AG04450 (cell line): ENCODE measurements around the gene CCDC69. TPM values are rescaled to one million over a fixed set of nuclear protein-coding genes. Genes with fewer than 3 reads are reported as not detected.

Source experiments
- CTCF ChIA-PET: fragments of 300-600, 350-600 bp; formaldehyde crosslinking; extraction: SDS; loops from one replicate; lab custom pipeline; 2022; ENCODE audit warnings: antibody characterized with exemption, inconsistent platforms; lab: Charles Lee
- POLR2A ChIA-PET: fragments of 350-600 bp; formaldehyde crosslinking; extraction: SDS; loops from one replicate; lab custom pipeline; 2021; ENCODE audit warnings: antibody characterized with exemption, inconsistent platforms; lab: Yijun Ruan, JAX
- DNase-seq: peaks from one replicate; pipeline ENCODE4 v3.0.0-alpha.2; 2011; ENCODE audit warnings: low read depth, low spot score
- H3K27ac ChIP-seq: one replicate; pipeline ENCODE4 v1.5.1; 2012; ENCODE audit warnings: low read depth, low read length, control low read depth
- H3K27me3 ChIP-seq: one replicate; pipeline ENCODE4 v1.6.0; 2012; ENCODE audit warnings: low read length; ENCODE audit not compliant: control insufficient read depth, insufficient read depth
- H3K4me3 ChIP-seq: 2 replicates; pipeline ENCODE4 v1.5.1; 2011; ENCODE audit warnings: mild to moderate bottlenecking, low read depth, low read length, control low read depth
- H3K9me3 ChIP-seq: 2 replicates; pipeline ENCODE4 v1.5.1; 2012; ENCODE audit warnings: low read length; ENCODE audit not compliant: control insufficient read depth, insufficient read depth
- CTCF ChIP-seq: IDR thresholded peaks from 2 replicates; pipeline ENCODE4 v1.5.1; 2011; ENCODE audit warnings: low read depth, low read length, control low read depth, inconsistent platforms
- polyA plus RNA-seq: library from polyadenylated mRNA; depleted of rRNA; stranded (reverse); fragments of >200 nt; gene quantifications from 2 replicates; pipeline ENCODE4 v1.2.3, GENCODE V29; 2011

CCDC69 gene
- polyA plus RNA-seq, 1 experiment: 1.9 TPM

DNA sequence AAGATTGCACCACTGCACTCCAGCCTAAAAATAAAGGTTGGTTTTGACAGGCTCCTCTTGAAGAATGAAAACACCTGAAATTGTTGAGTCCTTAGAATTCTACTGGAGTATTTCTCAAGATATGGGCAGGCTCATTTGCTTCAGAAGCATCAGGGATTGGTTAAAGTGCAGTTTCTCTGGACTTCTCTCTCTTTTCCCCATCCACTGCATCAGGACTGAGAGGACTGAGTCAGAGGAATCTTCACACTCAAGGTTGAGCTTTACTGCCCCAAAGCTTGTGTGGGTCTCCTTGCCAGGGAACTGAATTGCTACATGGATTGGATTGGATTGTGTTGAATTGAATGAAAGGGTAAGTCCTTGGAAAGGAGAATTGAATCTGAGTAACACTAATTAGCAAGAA lies 7.5 kb upstream of the CCDC69 start:
- ChIA-PET POLR2A (no interaction called here), CTCF (no interaction called here)
- TF ChIP-seq CTCF: no peak
- Histone ChIP-seq H3K27me3 (peaks cover 12% of the 10 kb centered on the region), H3K4me3 (no peak overlapping the region), H3K9me3 (no peaks in the 10 kb centered on the region), H3K27ac (no peak overlapping the region)
- DNase-seq: no peak

- no peak for TF ChIP-seq CTCF
- Histone ChIP-seq H3K4me3 (no peak overlapping the region), H3K9me3 (no peaks in the 10 kb centered on the region), H3K27me3 (peaks cover 11% of the 10 kb centered on the region), H3K27ac (no peak overlapping the region)
- CTCF ChIA-PET: interaction anchor here (2.0 kb wide), 1 partner anchor 8 kb away, joined by 14 read pairs; no protein-coding TSS in a partner anchor
- no peak for DNase-seq
- POLR2A ChIA-PET: no interaction called here
Measured at GRCh38 chr5:151230048-151230680, 6.3 kb upstream of the CCDC69 start.

- CTCF ChIA-PET: interaction anchor here (1.1 to 2.0 kb wide), 3 partner anchors 10 to 13 kb away, joined by 3 to 14 read pairs (median 4); no protein-coding TSS in a partner anchor
- TF ChIP-seq CTCF: no peak
Measured at GRCh38 chr5:151228986-151229385, 5.1 kb upstream of the CCDC69 start.

DNA sequence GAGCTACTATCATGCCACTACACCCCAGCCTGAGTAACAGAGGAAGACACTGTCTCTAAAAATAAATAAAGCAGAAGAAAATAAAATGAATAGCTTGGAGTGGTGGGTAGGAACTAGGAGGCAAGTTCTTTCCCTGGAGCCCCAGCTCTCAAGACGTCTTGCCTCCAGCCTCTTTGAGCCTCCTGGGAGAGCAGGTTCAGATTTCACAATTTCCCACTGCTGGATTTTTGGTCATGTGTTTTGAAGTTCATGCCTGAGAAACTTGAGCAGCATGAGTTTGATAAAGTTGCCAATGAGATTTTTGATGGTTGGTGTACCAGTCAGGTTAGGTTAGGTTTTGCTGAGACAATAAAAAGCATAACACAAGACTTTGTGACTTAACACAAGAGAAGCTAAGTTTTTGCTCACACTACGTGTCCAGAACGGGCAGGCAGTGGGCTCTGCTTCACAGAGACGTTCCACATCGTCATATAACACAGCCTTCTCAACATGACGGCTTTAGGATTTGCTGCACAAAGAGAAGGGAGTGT lies 4.1 kb upstream of the CCDC69 start:
- POLR2A ChIA-PET: no interaction called here

More at GRCh38 chr5:151228986-151229385, 5.1 kb upstream of the CCDC69 start:
- POLR2A ChIA-PET: no interaction called here
- H3K4me3 ChIP-seq: no peak overlapping the region
- H3K27me3 ChIP-seq: peaks cover 10% of the 10 kb centered on the region
- DNase-seq: no peak
- H3K27ac ChIP-seq: no peak overlapping the region
- no peaks in the 10 kb centered on the region for H3K9me3 ChIP-seq

More for the DNA sequence above, 4.1 kb upstream of the CCDC69 start:
- H3K4me3 ChIP-seq: no peak overlapping the region
- CTCF ChIA-PET: interaction anchor here (1.0 to 1.3 kb wide), 3 partner anchors 11 to 180 kb away, joined by 3 to 4 read pairs (median 3); no protein-coding TSS in a partner anchor
- no peak overlapping the region for H3K27ac ChIP-seq
- H3K27me3 ChIP-seq: peaks cover 7% of the 10 kb centered on the region
- no peak for TF ChIP-seq CTCF
- H3K9me3 ChIP-seq: no peaks in the 10 kb centered on the region
- no peak for DNase-seq
